H1 (cell line): ENCODE results near the gene TARDBP. TPM values are rescaled to one million over a fixed set of nuclear protein-coding genes. Genes with fewer than 3 reads are reported as not detected.

ENCODE experiments used
- CTCF ChIA-PET: fragments of 300-600 bp; sonication (Branson Sonifier 250); formaldehyde crosslinking; loops from one replicate; lab custom pipeline; 2021; ENCODE audit not compliant: partially characterized antibody; lab: Charles Lee
- POLR2A ChIA-PET: fragments of 300-600 bp; sonication (Branson Sonifier 250); formaldehyde crosslinking; loops from one replicate; lab custom pipeline; 2021; ENCODE audit warnings: inconsistent platforms; ENCODE audit not compliant: partially characterized antibody; lab: Charles Lee
- DNase-seq, 2 experiments: peaks; one replicate each; pipeline versions ENCODE4 v3.0.0 to v3.0.0-alpha.2; 2010 to 2022; ENCODE audit warnings: low spot score in 2 of 2, low read depth in 1 of 2, mixed read lengths in 1 of 2
- FAIRE-seq: peaks from 2 replicates; lab custom pipeline; 2011; peaks lifted over from hg19 to GRCh38; lab: Jason Lieb, UNC
- H2AFZ ChIP-seq: 2 replicates; pipeline ENCODE4 v1.8.1; 2012; ENCODE audit warnings: low read length, inconsistent platforms
- H2AK5ac ChIP-seq: 2 replicates; pipeline ENCODE4 v1.6.1; 2013; ENCODE audit warnings: low read depth, low read length
- H2BK120ac ChIP-seq: replicated peaks from 2 replicates; pipeline ENCODE3; 2013; ENCODE audit warnings: low read depth, low read length, inconsistent platforms
- H2BK12ac ChIP-seq: 2 replicates; pipeline ENCODE4 v1.6.1; 2013; ENCODE audit warnings: low read depth, low read length
- H2BK15ac ChIP-seq: 2 replicates; pipeline ENCODE4 v1.6.1; 2013; ENCODE audit warnings: low read length
- H2BK20ac ChIP-seq: 2 replicates; pipeline ENCODE4 v1.6.1; 2013; ENCODE audit warnings: low read length
- H2BK5ac ChIP-seq: 2 replicates; pipeline ENCODE4 v1.6.1; 2013; ENCODE audit warnings: low read depth, low read length
- H3K14ac ChIP-seq: 2 replicates; pipeline ENCODE4 v1.6.1; 2013; ENCODE audit warnings: inconsistent platforms; ENCODE audit not compliant: insufficient read length
- H3K18ac ChIP-seq: 2 replicates; pipeline ENCODE4 v1.6.1; 2013; ENCODE audit warnings: low read length; ENCODE audit errors: extremely low read depth
- H3K23ac ChIP-seq: 2 replicates; pipeline ENCODE4 v1.6.1; 2013; ENCODE audit warnings: inconsistent platforms; ENCODE audit not compliant: insufficient read length
- H3K23me2 ChIP-seq: 2 replicates; pipeline ENCODE4 v1.6.1; 2013; ENCODE audit warnings: low read depth, low read length
- H3K27ac ChIP-seq: 2 replicates; pipeline ENCODE4 v1.6.1; 2011; ENCODE audit warnings: low read depth, low read length, inconsistent platforms
- H3K27me3 ChIP-seq, 4 experiments: replicated peaks in 1 of 4; 1 replicate in 1 of 4; 2 replicates in 3 of 4; pipeline versions ENCODE4 v1.6.1 to v1.8.1; 2011 to 2013; ENCODE audit warnings: low read length in 3 of 4, mild to moderate bottlenecking in 3 of 4, inconsistent platforms in 2 of 4, mixed read lengths in 2 of 4, moderate library complexity in 1 of 4; ENCODE audit not compliant: control insufficient read depth in 3 of 4, insufficient read depth in 3 of 4; ENCODE audit errors: extremely low read depth in 1 of 4
- H3K36me3 ChIP-seq, 4 experiments: 2 replicates each; pipeline versions ENCODE4 v1.6.1 to v1.8.1; 2011 to 2013; ENCODE audit warnings: mild to moderate bottlenecking in 4 of 4, low read length in 3 of 4, moderate library complexity in 2 of 4, control low read depth in 1 of 4, inconsistent platforms in 1 of 4; ENCODE audit not compliant: insufficient read depth in 4 of 4, control insufficient read depth in 2 of 4
- H3K4ac ChIP-seq: replicated peaks from 2 replicates; pipeline ENCODE3; 2013; ENCODE audit warnings: low read length, low read depth, mixed read lengths, inconsistent platforms; ENCODE audit not compliant: insufficient read length
- H3K4me1 ChIP-seq, 4 experiments: replicated peaks in 1 of 4; 1 replicate in 1 of 4; 2 replicates in 3 of 4; pipeline versions ENCODE4 v1.6.1 to v1.8.1; 2011 to 2013; ENCODE audit warnings: low read length in 3 of 4, inconsistent platforms in 2 of 4, mixed read lengths in 1 of 4; ENCODE audit not compliant: insufficient read depth in 4 of 4, control insufficient read depth in 3 of 4
- H3K4me2 ChIP-seq, 2 experiments: 2 replicates each; pipeline versions ENCODE4 v1.6.1 to v1.8.1; 2011 to 2013; ENCODE audit warnings: low read depth in 2 of 2, low read length in 2 of 2, control low read depth in 1 of 2, inconsistent platforms in 1 of 2, mild to moderate bottlenecking in 1 of 2; ENCODE audit not compliant: insufficient read depth in 1 of 2
- H3K4me3 ChIP-seq, 4 experiments: fragments of 200-600, 300-600 bp in 1 of 4; sonication (generic), shearing (Covaris generic), sonication (Bioruptor Twin) in 1 of 4; 2 replicates each; pipeline versions ENCODE4 v1.5.1 to v1.8.1; 2011 to 2016; ENCODE audit warnings: low read length in 4 of 4, low read depth in 3 of 4, control low read depth in 2 of 4, inconsistent platforms in 2 of 4, mild to moderate bottlenecking in 2 of 4, mixed read lengths in 1 of 4, moderate library complexity in 1 of 4; ENCODE audit not compliant: insufficient read depth in 2 of 4; ENCODE audit errors: extremely low read depth in 1 of 4
- H3K56ac ChIP-seq: replicated peaks from 2 replicates; pipeline ENCODE3; 2013; ENCODE audit warnings: low read depth, mild to moderate bottlenecking, mixed read lengths, low read length, inconsistent platforms; ENCODE audit not compliant: insufficient read length
- H3K79me1 ChIP-seq: 2 replicates; pipeline ENCODE4 v1.6.1; 2013; ENCODE audit warnings: low read depth, low read length, control low read depth
- H3K79me2 ChIP-seq, 2 experiments: 2 replicates each; pipeline versions ENCODE4 v1.6.1 to v1.8.1; 2012 to 2013; ENCODE audit warnings: low read length in 2 of 2, mild to moderate bottlenecking in 2 of 2, inconsistent platforms in 1 of 2; ENCODE audit not compliant: insufficient read depth in 2 of 2, control insufficient read depth in 1 of 2
- H3K9ac ChIP-seq, 4 experiments: replicated peaks in 1 of 4; 1 replicate in 1 of 4; 2 replicates in 3 of 4; pipeline versions ENCODE4 v1.6.1 to v1.8.1; 2011 to 2013; ENCODE audit warnings: low read depth in 3 of 4, low read length in 3 of 4, control low read depth in 2 of 4, mild to moderate bottlenecking in 2 of 4, moderate library complexity in 2 of 4, inconsistent platforms in 1 of 4; ENCODE audit errors: extremely low read depth in 1 of 4
- H3K9me3 ChIP-seq, 2 experiments: 2 replicates each; pipeline versions ENCODE4 v1.6.1 to v1.8.1; 2012 to 2013; ENCODE audit warnings: mild to moderate bottlenecking in 2 of 2, moderate library complexity in 2 of 2, control low read depth in 1 of 2, inconsistent platforms in 1 of 2, low read depth in 1 of 2, low read length in 1 of 2, mixed read lengths in 1 of 2; ENCODE audit not compliant: insufficient read depth in 2 of 2
- H4K20me1 ChIP-seq, 2 experiments: replicated peaks in 1 of 2; 2 replicates each; pipeline versions ENCODE3 to v1.8.1; 2011 to 2013; ENCODE audit warnings: inconsistent platforms in 2 of 2, low read length in 2 of 2, mild to moderate bottlenecking in 1 of 2; ENCODE audit not compliant: insufficient read depth in 2 of 2, control insufficient read depth in 1 of 2
- H4K5ac ChIP-seq: 2 replicates; pipeline ENCODE4 v1.6.1; 2013; ENCODE audit warnings: low read length, low read depth, mixed read lengths, inconsistent platforms; ENCODE audit not compliant: insufficient read length
- H4K8ac ChIP-seq: 2 replicates; pipeline ENCODE4 v1.8.0; 2013; ENCODE audit warnings: mild to moderate bottlenecking, moderate library complexity, low read length, inconsistent platforms; ENCODE audit not compliant: insufficient read depth; ENCODE audit errors: extremely low read depth
- H4K91ac ChIP-seq: replicated peaks from 2 replicates; pipeline ENCODE3; 2013; ENCODE audit warnings: low read length, mixed read lengths, inconsistent platforms; ENCODE audit not compliant: insufficient read length
- BCL11A ChIP-seq, 2 experiments: IDR thresholded peaks; one replicate each; pipeline ENCODE4 v1.6.1; 2011; ENCODE audit warnings: low read depth in 2 of 2, low read length in 2 of 2, mild to moderate bottlenecking in 2 of 2
- CHD2 ChIP-seq: IDR thresholded peaks from 2 replicates; pipeline ENCODE4 v1.6.1; 2012; ENCODE audit warnings: low read length, improper control_type of control experiment
- EZH2 ChIP-seq: fragments of 200-600 bp; sonication (generic); IDR thresholded peaks from 2 replicates; pipeline ENCODE4 v1.7.1; 2012; ENCODE audit warnings: low read depth, mild to moderate bottlenecking, moderate library complexity, low read length, inconsistent platforms; ENCODE audit not compliant: severe bottlenecking
- GABPA ChIP-seq: IDR thresholded peaks from 2 replicates; pipeline ENCODE4 v1.6.1; 2011; ENCODE audit warnings: mild to moderate bottlenecking, low read length, moderate library complexity, borderline replicate concordance; ENCODE audit not compliant: insufficient read depth
- JUND ChIP-seq: IDR thresholded peaks from 2 replicates; pipeline ENCODE4 v1.6.1; 2011; ENCODE audit warnings: mild to moderate bottlenecking, improper control_type of control experiment, low read length
- KDM4A ChIP-seq: IDR thresholded peaks from one replicate; pipeline ENCODE4 v1.7.1; 2012; ENCODE audit warnings: low read depth, mild to moderate bottlenecking, moderate library complexity, low read length, inconsistent platforms; ENCODE audit not compliant: severe bottlenecking
- KDM5A ChIP-seq: fragments of 200-600 bp; IDR thresholded peaks from 2 replicates; pipeline ENCODE4 v1.7.1; 2012; ENCODE audit warnings: mild to moderate bottlenecking, low read length, inconsistent platforms, mixed read lengths
- RXRA ChIP-seq: IDR thresholded peaks from 2 replicates; pipeline ENCODE4 v1.6.1; 2011; ENCODE audit warnings: low read depth, mild to moderate bottlenecking, low read length, moderate library complexity; ENCODE audit not compliant: insufficient read depth
- SP1 ChIP-seq: IDR thresholded peaks from 2 replicates; pipeline ENCODE4 v1.6.1; 2011; ENCODE audit warnings: low read depth, low read length
- YY1 ChIP-seq: IDR thresholded peaks from 2 replicates; pipeline ENCODE4 v1.6.1; 2011; ENCODE audit warnings: low read depth, mild to moderate bottlenecking, low read length
- WGBS, 2 experiments: shearing (Covaris generic) in 1 of 2; methylation state at CpG; one replicate each; pipeline versions ENCODE4 v1.1.6 to v1.1.7; 2013 to 2015; ENCODE audit warnings: low lambda C conversion rate in 2 of 2, mixed read lengths in 2 of 2, inconsistent platforms in 1 of 2, low coverage in 1 of 2, missing lambda C conversion rate in 1 of 2; ENCODE audit not compliant: insufficient replicate concordance in 2 of 2, insufficient coverage in 1 of 2, insufficient read length in 1 of 2; ENCODE audit errors: extremely low coverage in 1 of 2, missing lambda C conversion rate in 1 of 2; 5-methylcytosine and 5-hydroxymethylcytosine counted together
- polyA plus RNA-seq, 7 experiments: library from polyadenylated mRNA; depleted of rRNA in 3 of 7; stranded (reverse) in 5 of 7; unstranded in 2 of 7; fragments of >200 nt in 5 of 7; fragments of 200-250 nt in 2 of 7; gene quantifications; 1 replicate in 5 of 7; 2 replicates in 1 of 7; 4 replicates in 1 of 7; pipeline versions ENCODE4 v1.2.1 to v1.2.3, GENCODE V29; 2011 to 2013; ENCODE audit warnings: missing spikeins in 2 of 7, mixed read lengths in 2 of 7
- total RNA-seq: library from RNA; stranded (reverse); fragmentation: NEBNext Ultra II Directional; extraction: Animal tissue kit (Norgen Biotek cat#: 25700); gene quantifications from 2 replicates; pipeline ENCODE4 v1.2.1, GENCODE V29; 2021

The TARDBP gene
- total and polyA plus RNA-seq, 2 of the 8 experiments (the other 6 are each of a cell fraction or from before 2014, with no cell fraction given) = 144 to 240 TPM

GRCh38 chr1:10992864-10993263, 19.6 kb upstream of the TARDBP start:
- Histone ChIP-seq H3K23me2 (no peaks in the 10 kb centered on the region), H3K56ac (no peak overlapping the region), H3K9me3 (no peaks in the 10 kb centered on the region), H3K18ac (no peak overlapping the region), H2AFZ (no peak overlapping the region), H3K27me3 (no peaks in the 10 kb centered on the region), H3K4me3 (no peak overlapping the region), H4K5ac (no peak overlapping the region), H4K91ac (no peak overlapping the region), H4K20me1 (no peaks in the 10 kb centered on the region), H2AK5ac (no peak overlapping the region), H3K9ac (no peak overlapping the region; a peak in 1 of 7 replicates), H3K79me2 (no peaks in the 10 kb centered on the region), H2BK12ac (no peak overlapping the region), H3K4ac (no peak overlapping the region), H2BK5ac (no peak overlapping the region), H3K4me2 (no peak overlapping the region), H3K14ac (no peak overlapping the region), H2BK15ac (no peak overlapping the region), H2BK20ac (no peak overlapping the region), H3K79me1 (no peaks in the 10 kb centered on the region), H2BK120ac (no peak overlapping the region), H4K8ac (no peak overlapping the region), H3K27ac (no peak overlapping the region), H3K36me3 (no peaks in the 10 kb centered on the region), H3K23ac (no peak overlapping the region), H3K4me1 (peaks cover 0 to 4% (median 2%) of the 10 kb centered on the region in 4 experiments; a peak in 4 of 7 replicates)
- ChIA-PET POLR2A (interaction anchor here (1.0 to 2.9 kb wide), 2 partner anchors 13 to 20 kb away, joined by 4 to 10 read pairs; partner anchors contain the start of gene TARDBP), CTCF (interaction anchor here (0.6 to 1.3 kb wide), 3 partner anchors 11 to 56 kb away, joined by 3 to 4 read pairs (median 3); a partner anchor contains a TSS)
- DNase-seq (no peak), FAIRE-seq (no peak)
- 96% methylated on average over 4 of the region's 4 CpGs; no CpG with 5 or more reads in 1 of the 2 experiments for WGBS, 2 experiments
- TF ChIP-seq KDM5A = no peak
- no peak for TF ChIP-seq KDM4A
- TF ChIP-seq EZH2 = no peak
- no peak for TF ChIP-seq YY1
- TF ChIP-seq CHD2 = no peak
- no peak for TF ChIP-seq JUND
- no peak for TF ChIP-seq BCL11A (IDR thresholded peaks at IDR 0.05; ENCODE audit: low read depth in 2 of 2, low read length in 2 of 2)
- TF ChIP-seq SP1 = no peak
- no peak for TF ChIP-seq RXRA
- TF ChIP-seq GABPA = no peak
